Skeletal muscle cell (primary cell): ENCODE measurements around the gene PLXNA4.

Experiments used
- DNase-seq: peaks from one replicate; pipeline ENCODE4 v3.0.0-alpha.2; 2010; ENCODE audit warnings: low read depth
- H3K4me3 ChIP-seq: 2 replicates; pipeline ENCODE4 v1.5.1; 2011; ENCODE audit warnings: low read depth, mild to moderate bottlenecking, control low read depth, low read length, moderate library complexity

The PLXNA4 gene

GRCh38 chr7:132105096-132105495 is 471.2 kb downstream of the PLXNA4 start:
- no peak overlapping the region for H3K4me3 ChIP-seq
- no peak for DNase-seq

- no peak overlapping the region for H3K4me3 ChIP-seq
- no peak for DNase-seq
These were observed 472.6 kb downstream of the PLXNA4 start for GRCh38 chr7:132103718-132104117.

- no peak overlapping the region for H3K4me3 ChIP-seq
- DNase-seq = no peak
These were observed 473.3 kb downstream of the PLXNA4 start for GRCh38 chr7:132102942-132103341.

GRCh38 chr7:132102391-132102790 is 473.9 kb downstream of the PLXNA4 start:
- no peak for DNase-seq
- no peak overlapping the region for H3K4me3 ChIP-seq

- no peak for DNase-seq
- H3K4me3 ChIP-seq = no peak overlapping the region
These were observed 475.3 kb downstream of the PLXNA4 start for GRCh38 chr7:132100981-132101380.

- H3K4me3 ChIP-seq = no peak overlapping the region
- DNase-seq = no peak
These were observed 475.8 kb downstream of the PLXNA4 start for GRCh38 chr7:132100483-132100882.

- H3K4me3 ChIP-seq = no peak overlapping the region
- DNase-seq = no peak
These were observed 477.1 kb downstream of the PLXNA4 start for GRCh38 chr7:132099163-132099562.

- H3K4me3 ChIP-seq = no peak overlapping the region
- no peak for DNase-seq
These were observed 477.9 kb downstream of the PLXNA4 start for GRCh38 chr7:132098327-132098726.

GRCh38 chr7:132097550-132098134 is 478.6 kb downstream of the PLXNA4 start:
- no peak overlapping the region for H3K4me3 ChIP-seq
- no peak for DNase-seq

- no peak for DNase-seq
- H3K4me3 ChIP-seq = no peak overlapping the region
These were observed 481.0 kb downstream of the PLXNA4 start for GRCh38 chr7:132095111-132095765.

GRCh38 chr7:132092106-132092505 is 484.2 kb downstream of the PLXNA4 start:
- H3K4me3 ChIP-seq = no peak overlapping the region
- no peak for DNase-seq

GRCh38 chr7:132091706-132092105 is 484.6 kb downstream of the PLXNA4 start:
- DNase-seq = no peak
- H3K4me3 ChIP-seq = no peak overlapping the region

GRCh38 chr7:132090444-132090843 is 485.8 kb downstream of the PLXNA4 start:
- DNase-seq = no peak
- H3K4me3 ChIP-seq = no peak overlapping the region

GRCh38 chr7:132089356-132089755 is 486.9 kb downstream of the PLXNA4 start:
- no peak overlapping the region for H3K4me3 ChIP-seq

GRCh38 chr7:132087421-132087820 is 488.8 kb downstream of the PLXNA4 start:
- DNase-seq = no peak
- H3K4me3 ChIP-seq = no peak overlapping the region

More at GRCh38 chr7:132089356-132089755, 486.9 kb downstream of the PLXNA4 start:
- DNase-seq = no peak

- H3K4me3 ChIP-seq = no peak overlapping the region
- no peak for DNase-seq
These were observed 491.4 kb downstream of the PLXNA4 start for GRCh38 chr7:132084776-132085388.

GRCh38 chr7:132083537-132084123 is 492.6 kb downstream of the PLXNA4 start:
- no peak overlapping the region for H3K4me3 ChIP-seq
- no peak for DNase-seq

- no peak overlapping the region for H3K4me3 ChIP-seq
- DNase-seq = no peak
These were observed 493.1 kb downstream of the PLXNA4 start for GRCh38 chr7:132083126-132083525.

- H3K4me3 ChIP-seq = no peak overlapping the region
- no peak for DNase-seq
These were observed 493.9 kb downstream of the PLXNA4 start for GRCh38 chr7:132082394-132082793.

- H3K4me3 ChIP-seq = no peak overlapping the region
- DNase-seq = no peak
These were observed 494.6 kb downstream of the PLXNA4 start for GRCh38 chr7:132081686-132082085.
